HepG2 (cell line): ENCODE data around the gene SAE1. TPM values are rescaled to one million over a fixed set of nuclear protein-coding genes. Genes with fewer than 3 reads are reported as not detected.
A peak's percentile ranks its signal among the peaks of the same experiment; 100 is the strongest.

Source experiments
- AHDC1 ChIP-seq: sonication (generic); formaldehyde crosslinking; IDR thresholded peaks from 2 replicates; pipeline ENCODE4 v1.5.1; 2020; ENCODE audit warnings: mild to moderate bottlenecking, missing genetic modification reagents, borderline replicate concordance
- CENPT ChIP-seq: sonication (generic); formaldehyde crosslinking; IDR thresholded peaks from 2 replicates; pipeline ENCODE4 v1.8.0; 2022; ENCODE audit warnings: low read depth, mild to moderate bottlenecking, moderate library complexity, missing genetic modification reagents
- FOXK1 ChIP-seq: sonication (generic); formaldehyde crosslinking; IDR thresholded peaks from 2 replicates; pipeline ENCODE4 v1.4.0; 2020; ENCODE audit warnings: low read depth, missing genetic modification reagents, borderline replicate concordance
- HDAC2 ChIP-seq: sonication (generic); formaldehyde crosslinking; IDR thresholded peaks from 2 replicates; pipeline ENCODE4 v1.4.0; 2020; ENCODE audit warnings: missing genetic modification reagents
- HNRNPLL ChIP-seq: fragments of 200-400 bp; formaldehyde crosslinking; IDR thresholded peaks from 2 replicates; pipeline ENCODE4 v1.6.1; 2017; ENCODE audit warnings: mild to moderate bottlenecking, low read depth, low read length; ENCODE audit not compliant: poor library complexity, severe bottlenecking
- HNRNPUL1 ChIP-seq: fragments of 200-400 bp; formaldehyde crosslinking; IDR thresholded peaks from 2 replicates; pipeline ENCODE4 v1.6.1; 2017; ENCODE audit warnings: low read depth, mild to moderate bottlenecking, low read length, moderate library complexity
- MAFG ChIP-seq: sonication (generic); formaldehyde crosslinking; IDR thresholded peaks from 2 replicates; pipeline ENCODE4 v1.5.1; 2020; ENCODE audit warnings: mild to moderate bottlenecking, missing genetic modification reagents
- THAP9 ChIP-seq: sonication (generic); formaldehyde crosslinking; IDR thresholded peaks from 2 replicates; pipeline ENCODE4; 2020; ENCODE audit warnings: missing genetic modification reagents, mild to moderate bottlenecking, borderline replicate concordance
- ZNF501 ChIP-seq: sonication (generic); formaldehyde crosslinking; IDR thresholded peaks from 2 replicates; pipeline ENCODE4 v1.5.1; 2020; ENCODE audit warnings: mild to moderate bottlenecking, moderate library complexity, missing genetic modification reagents
- ZNF749 ChIP-seq: sonication (generic); formaldehyde crosslinking; IDR thresholded peaks from 2 replicates; pipeline ENCODE4 v1.8.0; 2022; ENCODE audit warnings: mild to moderate bottlenecking, missing genetic modification reagents, moderate library complexity, borderline replicate concordance
- ZNF782 ChIP-seq: sonication (generic); formaldehyde crosslinking; IDR thresholded peaks from 2 replicates; pipeline ENCODE4 v1.4.0; 2020; ENCODE audit warnings: missing genetic modification reagents, mild to moderate bottlenecking, borderline replicate concordance
- ZNF790 ChIP-seq: sonication (generic); formaldehyde crosslinking; IDR thresholded peaks from 2 replicates; pipeline ENCODE4 v1.8.0; 2022; ENCODE audit warnings: missing genetic modification reagents, mild to moderate bottlenecking, borderline replicate concordance
- polyA plus RNA-seq, 8 experiments: library from polyadenylated mRNA; depleted of rRNA in 3 of 8; stranded (reverse) in 7 of 8; unstranded in 1 of 8; fragments of >200 nt; fragmentation: Illumina TruSeq in 4 of 8; extraction: Trizol in 4 of 8; gene quantifications; 2 replicates each; pipeline versions ENCODE4 v1.2.1 to v1.2.3, GENCODE V29; 2011 to 2016; ENCODE audit warnings: low read depth in 4 of 8, missing spikeins in 1 of 8, mixed read lengths in 1 of 8; ENCODE audit not compliant: insufficient read depth in 1 of 8
- total RNA-seq, 5 experiments: library from RNA; depleted of rRNA; stranded (reverse); fragments of >200 nt; fragmentation: Illumina TruSeq; extraction: Trizol; gene quantifications; 2 replicates each; pipeline ENCODE4 v1.2.3, GENCODE V29; 2016; ENCODE audit warnings: low read depth in 1 of 5
- TF ChIP-seq, protein P1 (sequence below): IDR thresholded peaks from 2 replicates; pipeline ENCODE4 v1.6.1; 2016; ENCODE audit warnings: low read depth, borderline replicate concordance

Gene SAE1
- total and polyA plus RNA-seq, 2 of the 13 experiments (the other 11 are each of a cell fraction or from before 2014, with no cell fraction given), result 87.6 to 197 TPM

DNA sequence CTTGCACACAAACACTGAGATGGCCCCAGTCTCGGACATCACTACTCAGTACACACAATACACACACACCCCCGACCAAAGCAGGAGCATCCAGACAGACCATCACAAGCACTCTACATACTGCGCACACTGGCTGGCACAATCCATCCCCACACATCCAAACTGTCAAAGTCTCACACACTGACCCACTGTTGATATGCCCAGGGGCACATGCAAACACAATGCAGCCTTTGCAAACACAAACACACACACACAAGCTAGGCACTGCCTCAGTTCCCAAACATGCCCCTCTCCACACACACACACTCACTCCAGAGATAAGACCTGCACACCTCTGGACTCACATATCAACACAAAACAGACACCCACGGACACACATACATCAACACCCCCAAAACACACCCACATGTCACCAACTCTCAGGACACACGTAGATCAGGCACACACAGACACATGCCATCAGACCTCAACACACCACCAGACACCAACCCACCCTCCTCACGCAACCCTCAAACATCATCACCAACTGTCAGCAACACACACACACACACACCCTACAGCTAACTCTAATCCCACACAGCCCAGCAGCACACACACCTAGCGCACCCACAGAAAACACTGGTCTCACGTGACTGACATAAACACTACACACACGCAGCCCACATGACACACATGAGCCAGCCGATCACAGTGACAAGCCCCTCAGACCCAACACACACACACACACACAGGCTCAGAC, 98.5 kb downstream of the SAE1 start (continued):
- TF ChIP-seq AHDC1 (CRISPR knock-in tag) (no peak), MAFG (CRISPR knock-in tag) (0 out of 2 replicates have a peak, but pooled peaks have one; percentile 4), HNRNPUL1 (no peak), THAP9 (no peak), FOXK1 (no peak), HNRNPLL (no peak), CENPT (CRISPR knock-in tag) (no peak), ZNF782 (CRISPR knock-in tag) (no peak), ZNF501 (CRISPR knock-in tag) (0 out of 2 replicates have a peak, but pooled peaks have one; percentile 3), ZNF790 (CRISPR knock-in tag) (0 out of 2 replicates have a peak, but pooled peaks have one; percentile 34), ZNF749 (no peak), HDAC2 (CRISPR knock-in tag) (no peak)
- TF ChIP-seq, protein P1, sequence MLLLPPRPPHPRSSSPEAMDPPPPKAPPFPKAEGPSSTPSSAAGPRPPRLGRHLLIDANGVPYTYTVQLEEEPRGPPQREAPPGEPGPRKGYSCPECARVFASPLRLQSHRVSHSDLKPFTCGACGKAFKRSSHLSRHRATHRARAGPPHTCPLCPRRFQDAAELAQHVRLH (CRISPR knock-in tag), result no peak
